OCI-LY7 (cell line): Measurements from ENCODE around the gene ZSWIM5. TPM values are rescaled to one million over a fixed set of nuclear protein-coding genes. Genes with fewer than 3 reads are reported as not detected.

Experiments used
- BruUV-seq: library from RNA; stranded (reverse); fragments of 400-500 nt; replicated peaks from 2 replicates; lab custom pipeline; 2021; lab: Mats Ljungman, UMichigan
- CTCF ChIA-PET: fragments of 300-600 bp; sonication (Branson Sonifier 250); formaldehyde crosslinking; loops from one replicate; lab custom pipeline; 2022; ENCODE audit warnings: antibody characterized with exemption; ENCODE audit not compliant: unreplicated experiment; lab: Charles Lee
- POLR2A ChIA-PET: fragments of 300-600 bp; sonication (Branson Sonifier 250); formaldehyde crosslinking; loops from one replicate; lab custom pipeline; 2022; ENCODE audit warnings: antibody characterized with exemption; lab: Charles Lee
- DNase-seq: peaks from one replicate; pipeline ENCODE4 v3.0.0-alpha.2; 2015; ENCODE audit warnings: low spot score
- H2AFZ ChIP-seq: fragments of 200-600 bp; sonication (generic), shearing (Covaris generic); 2 replicates; pipeline ENCODE4 v1.6.1; 2014; ENCODE audit warnings: mild to moderate bottlenecking, antibody characterized with exemption, low read length, moderate library complexity
- H3K27ac ChIP-seq: fragments of 200-600 bp; sonication (generic); 2 replicates; pipeline ENCODE4 v1.5.1; 2014; ENCODE audit warnings: mixed run types, low read depth, mild to moderate bottlenecking, moderate library complexity, low read length, inconsistent platforms; ENCODE audit not compliant: poor library complexity, severe bottlenecking
- H3K36me3 ChIP-seq: fragments of 200-600 bp; sonication (generic); 2 replicates; pipeline ENCODE4 v1.6.1; 2014; ENCODE audit warnings: mild to moderate bottlenecking, antibody characterized with exemption, low read length, moderate library complexity, mixed read lengths; ENCODE audit not compliant: insufficient read depth
- H3K4me1 ChIP-seq: fragments of 200-600 bp; sonication (generic); 2 replicates; pipeline ENCODE4 v1.5.1; 2014; ENCODE audit warnings: mild to moderate bottlenecking, low read length; ENCODE audit not compliant: insufficient read depth, poor library complexity, severe bottlenecking
- H3K4me2 ChIP-seq: fragments of 200-600 bp; sonication (generic); 2 replicates; pipeline ENCODE4 v1.6.1; 2014; ENCODE audit warnings: mild to moderate bottlenecking, low read length
- H3K4me3 ChIP-seq: fragments of 200-600 bp; sonication (generic); 2 replicates; pipeline ENCODE4 v1.5.1; 2014; ENCODE audit warnings: mild to moderate bottlenecking, low read depth, low read length; ENCODE audit not compliant: poor library complexity, severe bottlenecking
- H3K79me2 ChIP-seq: fragments of 200-600 bp; sonication (generic); 2 replicates; pipeline ENCODE4 v1.6.1; 2016; ENCODE audit warnings: low read depth, mild to moderate bottlenecking, low read length, moderate library complexity, mixed read lengths; ENCODE audit not compliant: insufficient read depth
- H3K9me2 ChIP-seq: fragments of 200-600 bp; sonication (generic); 2 replicates; pipeline ENCODE4 v1.6.1; 2016; ENCODE audit warnings: mild to moderate bottlenecking, low read length, mixed read lengths; ENCODE audit not compliant: insufficient read depth
- H3K9me3 ChIP-seq: fragments of 200-600 bp; sonication (generic); 2 replicates; pipeline ENCODE4 v1.6.1; 2014; ENCODE audit warnings: mild to moderate bottlenecking, mixed run types, low read length, mixed read lengths
- H4K20me1 ChIP-seq: fragments of 200-600 bp; sonication (generic); 2 replicates; pipeline ENCODE4 v1.6.1; 2014; ENCODE audit warnings: mild to moderate bottlenecking, antibody characterized with exemption, low read length, moderate library complexity, mixed read lengths; ENCODE audit not compliant: insufficient read depth
- EZH2phosphoT487 ChIP-seq: fragments of 200-600 bp; sonication (generic); IDR thresholded peaks from 2 replicates; pipeline ENCODE4 v1.6.1; 2018; ENCODE audit warnings: low read depth, borderline replicate concordance, mild to moderate bottlenecking, mixed run types, antibody characterized with exemption, low read length, moderate library complexity, mixed read lengths
- intact Hi-C: fragments of 100-400 bp; cut with micrococcal nuclease; formaldehyde crosslinking; loops from one replicate; pipeline ENCODE4 v1.10.0; 2022; ENCODE audit not compliant: unreplicated experiment
- total RNA-seq, 2 experiments: library from RNA; depleted of rRNA in 1 of 2; stranded (reverse); fragments of >200 nt in 1 of 2; shearing (Covaris generic) in 1 of 2; gene quantifications; 2 replicates each; pipeline ENCODE4 v1.2.3, GENCODE V29; 2014 to 2022
- TF ChIP-seq, protein P1 (sequence below): fragments of 200-600 bp; sonication (generic); conservative IDR thresholded peaks from 2 replicates; pipeline ENCODE4 v1.5.1; 2014; ENCODE audit warnings: mild to moderate bottlenecking, antibody characterized with exemption, low read length, moderate library complexity, mixed read lengths

The ZSWIM5 gene
- total RNA-seq, 2 experiments from 2014 or later, result 0.28 to 0.42 TPM

DNA sequence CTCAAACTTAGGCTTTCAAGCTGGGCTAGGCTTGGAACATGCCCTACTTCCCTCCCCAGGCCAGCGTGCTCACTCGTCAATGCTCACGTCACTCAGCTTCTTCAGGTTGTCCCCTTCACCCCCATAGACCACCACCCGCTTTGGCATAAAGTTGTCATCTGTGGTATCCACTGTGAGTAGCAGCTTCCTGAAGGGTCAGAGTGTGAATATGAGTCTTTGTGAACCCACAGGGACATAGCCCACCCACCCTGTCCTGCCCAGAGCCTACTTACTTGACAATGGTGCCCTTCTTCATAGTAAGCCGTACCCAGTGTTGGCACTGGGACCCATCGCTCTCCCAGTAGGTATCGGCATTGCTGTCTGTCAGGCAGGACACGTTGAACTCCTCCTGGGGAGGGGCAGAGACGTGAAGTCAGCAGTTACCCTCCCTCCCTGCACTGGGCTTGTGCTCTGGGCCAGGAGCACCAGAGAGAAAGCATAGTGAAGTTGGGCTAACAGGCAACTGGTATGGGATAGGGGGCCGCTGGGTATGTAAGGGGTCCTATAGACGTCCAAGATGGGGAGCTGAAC, 197.0 kb downstream of the ZSWIM5 start:
- POLR2A ChIA-PET, result no interaction called here
- peaks cover 35% of the 10 kb centered on the region; the same call in 1 of the 2 replicates for H3K36me3 ChIP-seq

DNA sequence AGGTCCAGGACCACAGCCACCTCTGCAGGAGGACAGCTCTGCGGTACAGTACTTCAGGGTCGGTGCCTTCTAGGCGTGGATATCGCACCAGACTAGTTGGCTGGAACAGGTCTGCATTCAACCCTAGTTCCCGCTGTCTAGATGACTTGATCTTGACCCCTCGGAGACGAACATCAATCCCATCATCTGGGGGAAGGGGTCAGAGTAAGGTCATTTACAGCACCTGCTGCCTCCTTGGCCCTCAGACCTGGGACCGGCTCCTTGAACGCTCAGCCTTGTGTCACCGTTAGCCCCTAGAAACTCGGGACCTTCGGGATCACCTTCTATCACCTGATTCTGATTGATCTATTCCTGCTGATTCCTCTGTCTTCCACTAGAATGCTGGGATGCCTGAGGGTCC, 197.9 kb downstream of the ZSWIM5 start:
- POLR2A ChIA-PET, result no interaction called here
- H3K4me2 ChIP-seq, result no peak overlapping the region
- H3K27ac ChIP-seq, result no peak overlapping the region
- no peaks in the 10 kb centered on the region for H3K9me3 ChIP-seq
- no peak overlapping the region for H3K4me3 ChIP-seq
- H4K20me1 ChIP-seq, result no peaks in the 10 kb centered on the region
- peaks cover 6% of the 10 kb centered on the region; the same call in 1 of the 2 replicates for H3K79me2 ChIP-seq
- no peak for DNase-seq
- BruUV-seq, result no TSS peak
- intact Hi-C loops, result no loop called here
- H3K4me1 ChIP-seq, result peaks cover 20% of the 10 kb centered on the region
- TF ChIP-seq, protein P1, sequence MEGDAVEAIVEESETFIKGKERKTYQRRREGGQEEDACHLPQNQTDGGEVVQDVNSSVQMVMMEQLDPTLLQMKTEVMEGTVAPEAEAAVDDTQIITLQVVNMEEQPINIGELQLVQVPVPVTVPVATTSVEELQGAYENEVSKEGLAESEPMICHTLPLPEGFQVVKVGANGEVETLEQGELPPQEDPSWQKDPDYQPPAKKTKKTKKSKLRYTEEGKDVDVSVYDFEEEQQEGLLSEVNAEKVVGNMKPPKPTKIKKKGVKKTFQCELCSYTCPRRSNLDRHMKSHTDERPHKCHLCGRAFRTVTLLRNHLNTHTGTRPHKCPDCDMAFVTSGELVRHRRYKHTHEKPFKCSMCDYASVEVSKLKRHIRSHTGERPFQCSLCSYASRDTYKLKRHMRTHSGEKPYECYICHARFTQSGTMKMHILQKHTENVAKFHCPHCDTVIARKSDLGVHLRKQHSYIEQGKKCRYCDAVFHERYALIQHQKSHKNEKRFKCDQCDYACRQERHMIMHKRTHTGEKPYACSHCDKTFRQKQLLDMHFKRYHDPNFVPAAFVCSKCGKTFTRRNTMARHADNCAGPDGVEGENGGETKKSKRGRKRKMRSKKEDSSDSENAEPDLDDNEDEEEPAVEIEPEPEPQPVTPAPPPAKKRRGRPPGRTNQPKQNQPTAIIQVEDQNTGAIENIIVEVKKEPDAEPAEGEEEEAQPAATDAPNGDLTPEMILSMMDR, result no peak
- no peak for TF ChIP-seq EZH2phosphoT487
- peaks cover 43% of the 10 kb centered on the region; the same call in 1 of the 2 replicates for H3K36me3 ChIP-seq
- no peaks in the 10 kb centered on the region for H3K9me2 ChIP-seq
- no peak overlapping the region for H2AFZ ChIP-seq
- CTCF ChIA-PET, result interaction anchor here (0.5 kb wide), 1 partner anchor 315 kb away, joined by 6 read pairs; no protein-coding TSS in a partner anchor

More for the DNA sequence above, 197.0 kb downstream of the ZSWIM5 start:
- no peaks in the 10 kb centered on the region for H4K20me1 ChIP-seq
- CTCF ChIA-PET, result no interaction called here
- H3K9me2 ChIP-seq, result no peaks in the 10 kb centered on the region
- no peak for DNase-seq
- H3K27ac ChIP-seq, result no peak overlapping the region
- H3K4me2 ChIP-seq, result peak overlapping the region; percentile 77; the same call in 1 of the 2 replicates
- peaks cover 6% of the 10 kb centered on the region; the same call in 1 of the 2 replicates for H3K79me2 ChIP-seq
- no peak for TF ChIP-seq EZH2phosphoT487
- TF ChIP-seq, protein P1, result no peak
- no peak overlapping the region for H2AFZ ChIP-seq
- intact Hi-C loops, result no loop called here
- H3K9me3 ChIP-seq, result no peaks in the 10 kb centered on the region
- no peak overlapping the region for H3K4me3 ChIP-seq
- H3K4me1 ChIP-seq, result peaks cover 20% of the 10 kb centered on the region
- BruUV-seq, result no TSS peak

DNA sequence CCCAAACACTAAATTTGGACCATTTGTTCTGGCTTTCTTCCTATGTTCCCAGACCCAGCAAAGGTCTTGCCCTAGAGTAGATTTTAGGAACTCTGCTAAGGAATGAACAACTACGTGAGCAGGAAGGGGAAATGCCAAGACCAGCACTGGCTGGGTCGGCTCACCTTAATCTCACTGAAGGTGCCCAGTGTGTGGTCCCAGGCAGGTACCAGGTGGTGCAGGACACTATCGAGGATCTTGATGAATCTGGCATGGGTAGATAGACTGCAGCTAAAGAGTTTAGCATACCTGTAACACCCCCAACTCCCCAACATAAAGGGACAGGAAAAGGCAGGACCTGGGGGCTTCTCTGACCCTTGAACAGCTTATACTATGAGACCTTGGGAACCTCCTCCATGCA, 198.3 kb downstream of the ZSWIM5 start:
- H3K79me2 ChIP-seq, result peaks cover 6% of the 10 kb centered on the region; the same call in 1 of the 2 replicates
- no peaks in the 10 kb centered on the region for H3K9me2 ChIP-seq
- H3K4me1 ChIP-seq, result peaks cover 17% of the 10 kb centered on the region
- ChIA-PET CTCF (no interaction called here), POLR2A (no interaction called here)
- no peak overlapping the region for H2AFZ ChIP-seq
- H3K9me3 ChIP-seq, result no peaks in the 10 kb centered on the region
- peaks cover 48% of the 10 kb centered on the region; the same call in 1 of the 2 replicates for H3K36me3 ChIP-seq
- no TSS peak for BruUV-seq
- no peak for TF ChIP-seq EZH2phosphoT487
- TF ChIP-seq, protein P1, result no peak
- no peak for DNase-seq
- intact Hi-C loops, result no loop called here
- no peaks in the 10 kb centered on the region for H4K20me1 ChIP-seq
- no peak overlapping the region for H3K4me2 ChIP-seq
- no peak overlapping the region for H3K4me3 ChIP-seq
- H3K27ac ChIP-seq, result no peak overlapping the region
